GM12878 (cell line): Measurements from ENCODE around the gene TMEM132D.

Source experiments
- CREB1 ChIP-seq: IDR thresholded peaks from 2 replicates; pipeline ENCODE4 v1.6.1; 2012; ENCODE audit warnings: low read depth, mild to moderate bottlenecking, inconsistent platforms
- KAT2A ChIP-seq: conservative IDR thresholded peaks from 2 replicates; pipeline ENCODE4 v1.6.1; 2011; ENCODE audit warnings: low read depth, low read length; ENCODE audit not compliant: control insufficient read depth
- KDM1A ChIP-seq: fragments of 200-600 bp; sonication (generic); IDR thresholded peaks from 2 replicates; pipeline ENCODE4 v1.6.1; 2016; ENCODE audit warnings: borderline replicate concordance
- MXI1 ChIP-seq: fragments of 150-350 bp; IDR thresholded peaks from 2 replicates; pipeline ENCODE4 v1.6.1; 2011; ENCODE audit warnings: low read depth, mild to moderate bottlenecking, inconsistent platforms, low read length, improper control_type of control experiment
- POLR2A ChIP-seq: IDR thresholded peaks from 2 replicates; pipeline ENCODE4 v1.6.1; 2011; ENCODE audit warnings: low read depth, mild to moderate bottlenecking, low read length
- RAD21 ChIP-seq: IDR thresholded peaks from 2 replicates; pipeline ENCODE4 v1.6.1; 2011; ENCODE audit warnings: mild to moderate bottlenecking, low read depth, low read length, moderate library complexity; ENCODE audit not compliant: insufficient read depth
- SMC3 ChIP-seq: IDR thresholded peaks from 2 replicates; pipeline ENCODE4 v1.6.1; 2011; ENCODE audit warnings: low read length, improper control_type of control experiment, borderline replicate concordance
- TAF1 ChIP-seq: IDR thresholded peaks from 2 replicates; pipeline ENCODE4 v1.6.1; 2011; ENCODE audit warnings: mild to moderate bottlenecking, low read depth, low read length, borderline replicate concordance
- TCF12 ChIP-seq: IDR thresholded peaks from 2 replicates; pipeline ENCODE4 v1.6.1; 2011; ENCODE audit warnings: low read depth, mild to moderate bottlenecking, low read length
- TF ChIP-seq, protein P1 (sequence below), 3 experiments: IDR thresholded peaks in 2 of 3; conservative IDR thresholded peaks in 1 of 3; 2 replicates each; pipeline ENCODE4 v1.5.1; 2011; ENCODE audit warnings: low read depth in 3 of 3, low read length in 3 of 3, mild to moderate bottlenecking in 3 of 3, control low read depth in 2 of 3, moderate library complexity in 2 of 3, inconsistent platforms in 1 of 3, mixed read lengths in 1 of 3; ENCODE audit not compliant: control insufficient read depth in 2 of 3, insufficient read depth in 1 of 3; ENCODE audit errors: extremely low read depth in 1 of 3
- TF ChIP-seq, protein P2 (sequence below): IDR thresholded peaks from 2 replicates; pipeline ENCODE4 v1.6.1; 2012; ENCODE audit warnings: mild to moderate bottlenecking, low read depth, low read length
- TF ChIP-seq, protein P3 (sequence below): IDR thresholded peaks from 2 replicates; pipeline ENCODE4 v1.6.1; 2011; ENCODE audit warnings: low read depth, low read length, improper control_type of control experiment, borderline replicate concordance

DNA sequence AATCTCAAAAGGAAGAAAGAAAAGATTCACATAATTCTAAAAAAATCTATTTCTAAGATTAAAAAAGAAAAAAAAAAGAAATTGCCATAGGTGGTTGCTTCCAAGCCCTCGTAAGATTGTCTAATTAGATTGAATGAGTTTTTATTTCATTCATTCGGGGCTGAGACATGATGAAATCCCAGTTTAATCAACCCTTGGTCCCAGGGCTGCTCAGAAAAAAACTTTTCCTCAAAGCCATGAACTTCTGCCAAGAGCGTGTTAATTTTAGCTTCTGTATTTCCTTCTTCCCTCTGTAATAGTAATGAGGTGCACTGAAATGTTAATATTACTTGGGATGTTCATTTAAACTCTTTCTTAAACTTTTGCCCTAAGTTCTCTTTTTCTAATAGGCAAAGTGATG lies 62.6 kb downstream of the TMEM132D start:
- no peak for TF ChIP-seq SMC3
- TF ChIP-seq TCF12 = no peak
- TF ChIP-seq CREB1 = no peak
- no peak for TF ChIP-seq POLR2A
- TF ChIP-seq, protein P1, sequence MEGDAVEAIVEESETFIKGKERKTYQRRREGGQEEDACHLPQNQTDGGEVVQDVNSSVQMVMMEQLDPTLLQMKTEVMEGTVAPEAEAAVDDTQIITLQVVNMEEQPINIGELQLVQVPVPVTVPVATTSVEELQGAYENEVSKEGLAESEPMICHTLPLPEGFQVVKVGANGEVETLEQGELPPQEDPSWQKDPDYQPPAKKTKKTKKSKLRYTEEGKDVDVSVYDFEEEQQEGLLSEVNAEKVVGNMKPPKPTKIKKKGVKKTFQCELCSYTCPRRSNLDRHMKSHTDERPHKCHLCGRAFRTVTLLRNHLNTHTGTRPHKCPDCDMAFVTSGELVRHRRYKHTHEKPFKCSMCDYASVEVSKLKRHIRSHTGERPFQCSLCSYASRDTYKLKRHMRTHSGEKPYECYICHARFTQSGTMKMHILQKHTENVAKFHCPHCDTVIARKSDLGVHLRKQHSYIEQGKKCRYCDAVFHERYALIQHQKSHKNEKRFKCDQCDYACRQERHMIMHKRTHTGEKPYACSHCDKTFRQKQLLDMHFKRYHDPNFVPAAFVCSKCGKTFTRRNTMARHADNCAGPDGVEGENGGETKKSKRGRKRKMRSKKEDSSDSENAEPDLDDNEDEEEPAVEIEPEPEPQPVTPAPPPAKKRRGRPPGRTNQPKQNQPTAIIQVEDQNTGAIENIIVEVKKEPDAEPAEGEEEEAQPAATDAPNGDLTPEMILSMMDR (IDR thresholded peaks at IDR 0.05 in 2 of 3, conservative IDR thresholded peaks at IDR 0.05 in 1 of 3; ENCODE audit: control insufficient read depth in 2 of 3, extremely low read depth in 1 of 3, insufficient read depth in 1 of 3, low read depth in 3 of 3, low read length in 3 of 3) = no peak
- TF ChIP-seq, protein P2, sequence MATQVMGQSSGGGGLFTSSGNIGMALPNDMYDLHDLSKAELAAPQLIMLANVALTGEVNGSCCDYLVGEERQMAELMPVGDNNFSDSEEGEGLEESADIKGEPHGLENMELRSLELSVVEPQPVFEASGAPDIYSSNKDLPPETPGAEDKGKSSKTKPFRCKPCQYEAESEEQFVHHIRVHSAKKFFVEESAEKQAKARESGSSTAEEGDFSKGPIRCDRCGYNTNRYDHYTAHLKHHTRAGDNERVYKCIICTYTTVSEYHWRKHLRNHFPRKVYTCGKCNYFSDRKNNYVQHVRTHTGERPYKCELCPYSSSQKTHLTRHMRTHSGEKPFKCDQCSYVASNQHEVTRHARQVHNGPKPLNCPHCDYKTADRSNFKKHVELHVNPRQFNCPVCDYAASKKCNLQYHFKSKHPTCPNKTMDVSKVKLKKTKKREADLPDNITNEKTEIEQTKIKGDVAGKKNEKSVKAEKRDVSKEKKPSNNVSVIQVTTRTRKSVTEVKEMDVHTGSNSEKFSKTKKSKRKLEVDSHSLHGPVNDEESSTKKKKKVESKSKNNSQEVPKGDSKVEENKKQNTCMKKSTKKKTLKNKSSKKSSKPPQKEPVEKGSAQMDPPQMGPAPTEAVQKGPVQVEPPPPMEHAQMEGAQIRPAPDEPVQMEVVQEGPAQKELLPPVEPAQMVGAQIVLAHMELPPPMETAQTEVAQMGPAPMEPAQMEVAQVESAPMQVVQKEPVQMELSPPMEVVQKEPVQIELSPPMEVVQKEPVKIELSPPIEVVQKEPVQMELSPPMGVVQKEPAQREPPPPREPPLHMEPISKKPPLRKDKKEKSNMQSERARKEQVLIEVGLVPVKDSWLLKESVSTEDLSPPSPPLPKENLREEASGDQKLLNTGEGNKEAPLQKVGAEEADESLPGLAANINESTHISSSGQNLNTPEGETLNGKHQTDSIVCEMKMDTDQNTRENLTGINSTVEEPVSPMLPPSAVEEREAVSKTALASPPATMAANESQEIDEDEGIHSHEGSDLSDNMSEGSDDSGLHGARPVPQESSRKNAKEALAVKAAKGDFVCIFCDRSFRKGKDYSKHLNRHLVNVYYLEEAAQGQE = no peak
- TF ChIP-seq, protein P3, sequence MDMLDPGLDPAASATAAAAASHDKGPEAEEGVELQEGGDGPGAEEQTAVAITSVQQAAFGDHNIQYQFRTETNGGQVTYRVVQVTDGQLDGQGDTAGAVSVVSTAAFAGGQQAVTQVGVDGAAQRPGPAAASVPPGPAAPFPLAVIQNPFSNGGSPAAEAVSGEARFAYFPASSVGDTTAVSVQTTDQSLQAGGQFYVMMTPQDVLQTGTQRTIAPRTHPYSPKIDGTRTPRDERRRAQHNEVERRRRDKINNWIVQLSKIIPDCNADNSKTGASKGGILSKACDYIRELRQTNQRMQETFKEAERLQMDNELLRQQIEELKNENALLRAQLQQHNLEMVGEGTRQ = no peak
- TF ChIP-seq KAT2A = no peak
- no peak for TF ChIP-seq TAF1
- TF ChIP-seq MXI1 = no peak
- no peak for TF ChIP-seq KDM1A
- no peak for TF ChIP-seq RAD21
